ENCODE data around the gene CHRNA10. TPM values are rescaled to one million over a fixed set of nuclear protein-coding genes. Genes with fewer than 3 reads are reported as not detected.

Gene CHRNA10
- total RNA-seq, 4 donors from 2014 or later = 1.2 to 5.2 (median 1.3) TPM; not detected in 1

DNA sequence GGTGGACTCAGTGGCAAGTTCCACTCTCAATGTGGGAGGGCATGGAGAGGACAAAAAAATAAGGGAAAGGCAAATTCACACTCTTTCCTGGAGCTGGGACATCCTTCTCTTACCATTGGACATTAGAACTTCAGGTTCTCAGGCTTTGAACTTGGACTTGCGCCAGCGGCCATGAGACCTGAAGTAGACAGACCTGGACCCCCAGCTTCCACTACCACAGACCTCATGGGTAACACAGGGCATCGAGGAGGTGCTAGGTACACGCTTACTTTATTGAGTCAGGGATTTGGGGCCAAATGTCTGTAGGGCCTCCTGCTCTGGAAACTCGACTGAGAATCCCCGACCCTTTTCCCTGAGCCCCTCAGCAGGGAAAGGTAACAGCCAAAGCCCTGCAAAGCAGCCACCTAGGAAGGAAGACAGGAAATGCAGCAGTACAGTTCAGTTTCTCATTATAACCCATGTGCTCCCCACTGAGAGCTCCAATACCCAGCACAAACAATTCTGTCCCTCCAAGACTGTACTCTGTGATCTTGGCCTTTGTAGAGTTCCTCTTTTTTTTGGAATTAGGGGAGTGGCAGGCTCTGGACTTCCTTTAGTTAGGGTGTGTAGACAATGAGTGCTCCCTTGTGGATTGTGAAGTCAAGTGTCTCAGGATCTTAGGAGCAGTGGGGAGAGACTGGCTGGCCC is 5.7 kb downstream of the CHRNA10 start:
- H3K27me3 ChIP-seq = no peaks in the 10 kb centered on the region
- DNase-seq = no peak
- H3K9me3 ChIP-seq = no peaks in the 10 kb centered on the region
- H3K4me1 ChIP-seq = no peaks in the 10 kb centered on the region
- peaks cover 0 to 5% (median 0%) of the 10 kb centered on the region in 4 donors for H3K36me3 ChIP-seq
- intact Hi-C loops (cut with DNase I; ENCODE audit: low total_unique reads) = no loop called here
- TF ChIP-seq EP300 (IDR thresholded peaks at IDR 0.05; ENCODE audit: low read depth) = no peak
- no peak for TF ChIP-seq CTCF (IDR thresholded peaks at IDR 0.05)
- no peak for TF ChIP-seq POLR2AphosphoS5 (IDR thresholded peaks at IDR 0.05)
- TF ChIP-seq POLR2A (IDR thresholded peaks at IDR 0.05) = no peak
- WGBS, 2 donors (ENCODE audit: low coverage in 1 of 2) = 97% methylated on average over 6 of the region's 6 CpGs; no CpG with 5 or more reads in 1 of the 2 donors
- in situ Hi-C loops (cut with MboI; ENCODE audit: low pct_ligation_motif_present in 1 of 4, low pct_unique_long_range_greater_than_20kb in 1 of 4, low sequenced_read_pairs in 3 of 4) = no loop called here
- H3K4me3 ChIP-seq = no peak overlapping the region
- no peak overlapping the region for H3K27ac ChIP-seq

- no peak for DNase-seq
- Histone ChIP-seq H3K27me3 (no peaks in the 10 kb centered on the region), H3K36me3 (peaks cover 0 to 5% (median 0%) of the 10 kb centered on the region in 4 donors), H3K4me1 (no peaks in the 10 kb centered on the region), H3K9me3 (no peaks in the 10 kb centered on the region), H3K4me3 (no peak overlapping the region), H3K27ac (no peak overlapping the region)
- 87% methylated on average over 3 to 10 of the region's 10 CpGs for WGBS, 2 donors (ENCODE audit: low coverage in 1 of 2)
- in situ Hi-C loops (cut with MboI; ENCODE audit: low pct_ligation_motif_present in 1 of 4, low pct_unique_long_range_greater_than_20kb in 1 of 4, low sequenced_read_pairs in 3 of 4) = no loop called here
- intact Hi-C loops (cut with DNase I; ENCODE audit: low total_unique reads) = no loop called here
- TF ChIP-seq POLR2A (IDR thresholded peaks at IDR 0.05) (no peak), CTCF (IDR thresholded peaks at IDR 0.05) (no peak), POLR2AphosphoS5 (IDR thresholded peaks at IDR 0.05) (no peak), EP300 (IDR thresholded peaks at IDR 0.05; ENCODE audit: low read depth) (no peak)
These were observed 7.1 kb downstream of the CHRNA10 start for GRCh38 chr11:3664032-3664630.

DNA sequence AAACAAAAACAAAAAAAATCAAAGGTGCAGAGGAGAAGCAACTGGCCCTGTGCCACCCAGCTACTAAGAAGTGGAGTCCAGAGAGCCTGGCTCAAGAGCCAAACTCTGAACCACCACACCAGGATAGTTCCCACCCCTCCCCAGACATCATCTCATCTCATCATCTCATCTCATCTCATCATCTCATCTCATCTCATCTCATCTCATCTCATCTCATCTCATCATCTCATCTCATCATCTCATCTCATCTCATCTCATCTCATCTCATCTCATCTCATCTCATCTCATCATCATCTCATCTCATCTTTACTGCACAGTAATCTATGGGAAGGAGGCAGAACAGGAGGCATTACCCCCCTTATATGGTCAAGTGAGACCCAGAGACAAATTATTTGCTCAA is 8.3 kb downstream of the CHRNA10 start:
- no peak for DNase-seq
- intact Hi-C loops (cut with DNase I; ENCODE audit: low total_unique reads) = no loop called here
- in situ Hi-C loops (cut with MboI; ENCODE audit: low pct_ligation_motif_present in 1 of 4, low pct_unique_long_range_greater_than_20kb in 1 of 4, low sequenced_read_pairs in 3 of 4) = no loop called here
- Histone ChIP-seq H3K27ac (no peak overlapping the region), H3K36me3 (peaks cover 0 to 5% (median 0%) of the 10 kb centered on the region in 4 donors), H3K4me3 (no peak overlapping the region), H3K27me3 (no peaks in the 10 kb centered on the region), H3K9me3 (no peaks in the 10 kb centered on the region), H3K4me1 (no peaks in the 10 kb centered on the region)
- TF ChIP-seq CTCF (IDR thresholded peaks at IDR 0.05) = no peak

DNA sequence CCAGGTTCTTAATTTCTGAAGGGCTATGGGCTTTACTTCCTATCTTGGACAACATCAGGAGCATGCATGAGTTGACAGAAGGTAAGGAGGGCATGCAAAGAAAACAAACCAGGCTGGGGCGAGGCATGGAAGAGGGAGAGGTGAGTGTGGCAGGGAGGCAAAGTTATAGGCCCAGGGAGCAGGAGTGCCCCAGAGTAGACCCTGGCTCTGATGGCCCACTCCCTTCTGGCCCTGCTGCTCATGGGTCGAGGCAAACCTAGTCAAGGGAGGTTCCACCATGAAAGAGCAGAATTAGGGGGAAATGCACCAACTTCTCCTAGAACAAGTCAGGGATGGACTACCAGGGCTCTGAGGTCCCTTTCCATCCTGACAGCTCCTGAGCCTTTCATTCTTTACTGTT is 10.2 kb downstream of the CHRNA10 start:
- in situ Hi-C loops (cut with MboI; ENCODE audit: low pct_ligation_motif_present in 1 of 4, low pct_unique_long_range_greater_than_20kb in 1 of 4, low sequenced_read_pairs in 3 of 4) (no loop called here), intact Hi-C loops (cut with DNase I; ENCODE audit: low total_unique reads) (no loop called here)
- TF ChIP-seq POLR2AphosphoS5 (IDR thresholded peaks at IDR 0.05) = no peak
- no peak for TF ChIP-seq POLR2A (IDR thresholded peaks at IDR 0.05)
- TF ChIP-seq EP300 (IDR thresholded peaks at IDR 0.05; ENCODE audit: low read depth) = no peak
- TF ChIP-seq CTCF (IDR thresholded peaks at IDR 0.05) = no peak
- H3K9me3 ChIP-seq = no peaks in the 10 kb centered on the region
- H3K27ac ChIP-seq = no peak overlapping the region
- 66% methylated on average over 2 of the region's 2 CpGs; no CpG with 5 or more reads in 1 of the 2 donors for WGBS, 2 donors (ENCODE audit: low coverage in 1 of 2)
- no peak overlapping the region for H3K4me3 ChIP-seq
- H3K4me1 ChIP-seq = no peaks in the 10 kb centered on the region
- H3K27me3 ChIP-seq = no peaks in the 10 kb centered on the region
- peaks cover 0 to 5% (median 0%) of the 10 kb centered on the region in 4 donors for H3K36me3 ChIP-seq
- DNase-seq = no peak

All from transverse colon (tissue), 4 donors.